Fibroblast of gingiva (primary cell): Measurements from ENCODE around the gene OSBPL5.

ENCODE experiments used
- DNase-seq: peaks from one replicate; pipeline ENCODE4 v3.0.0-alpha.2; 2011; ENCODE audit warnings: low read depth

OSBPL5 gene

GRCh38 chr11:3162410-3163240, 2.5 kb downstream of the OSBPL5 start:
- no peak for DNase-seq

GRCh38 chr11:3161720-3162409, 3.2 kb downstream of the OSBPL5 start:
- no peak for DNase-seq

- peak; percentile 28 for DNase-seq
These were observed 3.8 kb downstream of the OSBPL5 start for GRCh38 chr11:3161309-3161708.

GRCh38 chr11:3160252-3161031, 4.7 kb downstream of the OSBPL5 start:
- DNase-seq = peak; percentile 95

- peak; percentile 24 for DNase-seq
These were observed 5.6 kb downstream of the OSBPL5 start for GRCh38 chr11:3159296-3160190.

- DNase-seq = no peak
These were observed 6.3 kb downstream of the OSBPL5 start for GRCh38 chr11:3158821-3159220.

- no peak for DNase-seq
These were observed 6.9 kb downstream of the OSBPL5 start for GRCh38 chr11:3158131-3158591.

- DNase-seq = no peak
These were observed 7.6 kb downstream of the OSBPL5 start for GRCh38 chr11:3157381-3158130.

GRCh38 chr11:3156661-3157311, 8.3 kb downstream of the OSBPL5 start:
- DNase-seq = no peak

GRCh38 chr11:3156282-3156660, 8.8 kb downstream of the OSBPL5 start:
- DNase-seq = peak; percentile 37

- peak; percentile 79 for DNase-seq
These were observed 9.3 kb downstream of the OSBPL5 start for GRCh38 chr11:3155691-3156258.

GRCh38 chr11:3155216-3155615, 9.9 kb downstream of the OSBPL5 start:
- DNase-seq = no peak

GRCh38 chr11:3154001-3154599, 11.0 kb downstream of the OSBPL5 start:
- DNase-seq = no peak

- DNase-seq = peak; percentile 79
These were observed 11.7 kb downstream of the OSBPL5 start for GRCh38 chr11:3153291-3153861.

GRCh38 chr11:3152471-3153110, 12.5 kb downstream of the OSBPL5 start:
- DNase-seq = no peak

GRCh38 chr11:3150726-3151125, 14.4 kb downstream of the OSBPL5 start:
- no peak for DNase-seq

GRCh38 chr11:3149852-3150188, 15.3 kb downstream of the OSBPL5 start:
- DNase-seq = no peak

GRCh38 chr11:3148990-3149851, 15.9 kb downstream of the OSBPL5 start:
- DNase-seq = no peak
